IMR-90 (cell line): ENCODE results near the gene KLK10. TPM values are rescaled to one million over a fixed set of nuclear protein-coding genes. Genes with fewer than 3 reads are reported as not detected.

Experiments
- ATAC-seq: fragments of 200-7000 bp; cut with Tn5 transposase; 2 replicates; pipeline ENCODE4 v1.9.1; 2020; ENCODE audit warnings: low read depth, mild to moderate bottlenecking, moderate library complexity
- BruUV-seq: library from RNA; stranded (reverse); fragments of 400-500 nt; replicated peaks from 2 replicates; lab custom pipeline; 2021; lab: Mats Ljungman, UMichigan
- CTCF ChIA-PET: fragments of 300-600 bp; formaldehyde crosslinking; extraction: SDS; loops from one replicate; lab custom pipeline; 2021; ENCODE audit warnings: antibody characterized with exemption; lab: Yijun Ruan, JAX
- POLR2A ChIA-PET: fragments of 300-600 bp; sonication (Branson Sonifier 250); formaldehyde crosslinking; loops from one replicate; lab custom pipeline; 2022; ENCODE audit warnings: antibody characterized with exemption; ENCODE audit not compliant: unreplicated experiment; lab: Charles Lee
- DNase-seq: peaks from one replicate; pipeline ENCODE4 v3.0.0; 2013
- H2AFZ ChIP-seq: replicated peaks from 2 replicates; pipeline ENCODE3; 2013; ENCODE audit warnings: low read length, mild to moderate bottlenecking; ENCODE audit not compliant: poor library complexity
- H2AK5ac ChIP-seq: 2 replicates; pipeline ENCODE4 v1.6.1; 2013; ENCODE audit warnings: low read depth, low read length, inconsistent platforms
- H2AK9ac ChIP-seq: replicated peaks from 2 replicates; pipeline ENCODE3; 2013; ENCODE audit warnings: mild to moderate bottlenecking, low read depth, low read length, moderate library complexity; ENCODE audit not compliant: poor library complexity
- H2BK120ac ChIP-seq: 2 replicates; pipeline ENCODE4 v1.6.1; 2013; ENCODE audit warnings: low read depth, low read length, inconsistent platforms
- H2BK15ac ChIP-seq: 3 replicates; pipeline ENCODE4 v1.6.1; 2013; ENCODE audit warnings: low read depth, low read length, inconsistent platforms
- H2BK20ac ChIP-seq: 2 replicates; pipeline ENCODE4 v1.6.1; 2013; ENCODE audit warnings: low read depth, mild to moderate bottlenecking, inconsistent platforms, low read length, moderate library complexity
- H2BK5ac ChIP-seq: 2 replicates; pipeline ENCODE4 v1.6.1; 2013; ENCODE audit warnings: mild to moderate bottlenecking, low read depth, low read length, inconsistent platforms; ENCODE audit not compliant: poor library complexity, severe bottlenecking
- H3K14ac ChIP-seq: replicated peaks from 2 replicates; pipeline ENCODE4 v1.6.1; 2013; ENCODE audit warnings: low read depth, low read length, inconsistent platforms
- H3K18ac ChIP-seq: 2 replicates; pipeline ENCODE4 v1.6.1; 2013; ENCODE audit warnings: low read depth, low read length, control low read depth
- H3K23ac ChIP-seq: 2 replicates; pipeline ENCODE4 v1.6.1; 2013; ENCODE audit warnings: low read depth, low read length, inconsistent platforms
- H3K27ac ChIP-seq: 2 replicates; pipeline ENCODE4 v1.5.1; 2013; ENCODE audit warnings: mild to moderate bottlenecking, control low read depth, low read length; ENCODE audit not compliant: insufficient read depth
- H3K27me3 ChIP-seq: 2 replicates; pipeline ENCODE4 v1.6.1; 2013; ENCODE audit warnings: low read length; ENCODE audit not compliant: control insufficient read depth, insufficient read depth
- H3K36me3 ChIP-seq: 2 replicates; pipeline ENCODE4 v1.6.1; 2013; ENCODE audit warnings: low read length, mixed read lengths; ENCODE audit not compliant: control insufficient read depth, insufficient read depth
- H3K4ac ChIP-seq: 2 replicates; pipeline ENCODE4 v1.6.1; 2013; ENCODE audit warnings: low read depth, low read length, inconsistent platforms
- H3K4me1 ChIP-seq: 2 replicates; pipeline ENCODE4 v1.6.1; 2013; ENCODE audit warnings: low read length, mixed read lengths; ENCODE audit not compliant: control insufficient read depth, insufficient read depth
- H3K4me2 ChIP-seq: 2 replicates; pipeline ENCODE4 v1.6.1; 2013; ENCODE audit warnings: low read depth, mild to moderate bottlenecking, control low read depth, low read length, moderate library complexity
- H3K4me3 ChIP-seq: 2 replicates; pipeline ENCODE4 v1.5.1; 2013; ENCODE audit warnings: low read depth, mild to moderate bottlenecking, control low read depth, low read length, moderate library complexity; ENCODE audit not compliant: insufficient read depth
- H3K56ac ChIP-seq: 2 replicates; pipeline ENCODE4 v1.6.1; 2013; ENCODE audit warnings: low read length, inconsistent platforms; ENCODE audit not compliant: insufficient read depth; ENCODE audit errors: extremely low read depth
- H3K79me1 ChIP-seq, 2 experiments: 2 replicates each; pipeline ENCODE4 v1.6.1; 2013; ENCODE audit warnings: low read length in 2 of 2, inconsistent platforms in 1 of 2, low read depth in 1 of 2
- H3K9ac ChIP-seq: 2 replicates; pipeline ENCODE4 v1.6.1; 2013; ENCODE audit warnings: low read depth, low read length, control low read depth
- H3K9me1 ChIP-seq: 2 replicates; pipeline ENCODE4 v1.6.1; 2013; ENCODE audit warnings: low read length, inconsistent platforms; ENCODE audit not compliant: insufficient read depth
- H3K9me3 ChIP-seq: 2 replicates; pipeline ENCODE4 v1.6.1; 2013; ENCODE audit warnings: low read length; ENCODE audit not compliant: control insufficient read depth, insufficient read depth
- H4K20me1 ChIP-seq: 2 replicates; pipeline ENCODE4 v1.6.1; 2013; ENCODE audit warnings: low read length, inconsistent platforms; ENCODE audit not compliant: insufficient read depth
- H4K5ac ChIP-seq: 2 replicates; pipeline ENCODE4 v1.6.1; 2013; ENCODE audit warnings: mild to moderate bottlenecking, low read depth, low read length, control low read depth
- H4K8ac ChIP-seq, 2 experiments: 2 replicates each; pipeline ENCODE4 v1.6.1; 2013; ENCODE audit warnings: low read depth in 2 of 2, low read length in 2 of 2, control low read depth in 1 of 2, inconsistent platforms in 1 of 2
- H4K91ac ChIP-seq: 2 replicates; pipeline ENCODE4 v1.6.1; 2013; ENCODE audit warnings: low read depth, low read length, inconsistent platforms; ENCODE audit not compliant: insufficient read depth
- BHLHE40 ChIP-seq: fragments of 150-350 bp; IDR thresholded peaks from 2 replicates; pipeline ENCODE4 v1.6.1; 2016; ENCODE audit warnings: mild to moderate bottlenecking, low read depth, low read length
- CEBPB ChIP-seq: IDR thresholded peaks from 2 replicates; pipeline ENCODE4 v1.6.1; 2012; ENCODE audit warnings: low read depth, low read length, improper control_type of control experiment
- CHD1 ChIP-seq: IDR thresholded peaks from 2 replicates; pipeline ENCODE4 v1.6.1; 2012; ENCODE audit warnings: low read depth, low read length, improper control_type of control experiment
- CTCF ChIP-seq: conservative IDR thresholded peaks from 2 replicates; pipeline ENCODE4 v1.5.1; 2012; ENCODE audit warnings: mild to moderate bottlenecking, low read depth, low read length, improper control_type of control experiment
- MAFK ChIP-seq: IDR thresholded peaks from 2 replicates; pipeline ENCODE4 v1.6.1; 2012; ENCODE audit warnings: low read depth, low read length, improper control_type of control experiment
- MAZ ChIP-seq: IDR thresholded peaks from 2 replicates; pipeline ENCODE4 v1.6.1; 2012; ENCODE audit warnings: low read depth, mild to moderate bottlenecking, low read length, improper control_type of control experiment, moderate library complexity, borderline replicate concordance
- MXI1 ChIP-seq: IDR thresholded peaks from 2 replicates; pipeline ENCODE4 v1.6.1; 2012; ENCODE audit warnings: low read depth, mild to moderate bottlenecking, low read length, moderate library complexity, borderline replicate concordance
- NFE2L2 ChIP-seq: fragments of 150-350 bp; IDR thresholded peaks from 2 replicates; pipeline ENCODE4 v1.6.1; 2016; ENCODE audit warnings: low read depth, mild to moderate bottlenecking, low read length
- POLR2A ChIP-seq: IDR thresholded peaks from 2 replicates; pipeline ENCODE4 v1.6.1; 2012; ENCODE audit warnings: mild to moderate bottlenecking, low read depth, low read length
- RAD21 ChIP-seq: IDR thresholded peaks from 2 replicates; pipeline ENCODE4 v1.6.1; 2012; ENCODE audit warnings: low read length, improper control_type of control experiment
- RCOR1 ChIP-seq: IDR thresholded peaks from 2 replicates; pipeline ENCODE4 v1.6.1; 2012; ENCODE audit warnings: mild to moderate bottlenecking, low read length, improper control_type of control experiment; ENCODE audit not compliant: insufficient replicate concordance
- RFX5 ChIP-seq: IDR thresholded peaks from 2 replicates; pipeline ENCODE4 v1.8.0; 2012; ENCODE audit warnings: low read depth, mild to moderate bottlenecking, low read length, moderate library complexity
- SMC3 ChIP-seq: fragments of 150-350 bp; IDR thresholded peaks from 2 replicates; pipeline ENCODE4 v1.6.1; 2016; ENCODE audit warnings: low read depth, mild to moderate bottlenecking, antibody characterized with exemption, low read length, moderate library complexity
- USF2 ChIP-seq: fragments of 150-350 bp; IDR thresholded peaks from 2 replicates; pipeline ENCODE4 v1.6.1; 2017; ENCODE audit warnings: mild to moderate bottlenecking, antibody characterized with exemption, low read length, low read depth
- WGBS, 2 experiments: methylation state at CpG; one replicate each; pipeline versions ENCODE4 v1.1.5 to v1.1.7; 2013; ENCODE audit warnings: missing lambda C conversion rate in 2 of 2; ENCODE audit not compliant: insufficient read length in 1 of 2; ENCODE audit errors: extremely low coverage in 2 of 2; 5-methylcytosine and 5-hydroxymethylcytosine counted together
- dilution Hi-C: fragments of 300-500 bp; cut with HindIII; formaldehyde crosslinking; loops from one replicate; pipeline ENCODE4 v1.14.3; 2018; ENCODE audit warnings: low sequenced_read_pairs; ENCODE audit not compliant: unreplicated experiment
- in situ Hi-C: fragments of 300-500 bp; cut with MboI; formaldehyde crosslinking; loops from 3 replicates; pipeline ENCODE4 v1.14.3; 2019; ENCODE audit warnings: low sequenced_read_pairs, inconsistent platforms, mixed read lengths
- intact Hi-C: fragments of 100-400 bp; cut with micrococcal nuclease; formaldehyde crosslinking; loops from 2 replicates; pipeline ENCODE4 v1.10.0; 2022
- polyA plus RNA-seq, 3 experiments: library from polyadenylated mRNA; depleted of rRNA; stranded (reverse); fragments of >200 nt; gene quantifications; 2 replicates each; pipeline ENCODE4 v1.2.3, GENCODE V29; 2012; ENCODE audit warnings: low replicate concordance in 1 of 3
- total RNA-seq: library from RNA; depleted of rRNA; stranded (reverse); fragments of >200 nt; gene quantifications from 2 replicates; pipeline ENCODE4 v1.2.3, GENCODE V29; 2012

The KLK10 gene
- total and polyA plus RNA-seq, 2 of the 4 experiments (the other 2 are of a cell fraction): not detected

GRCh38 chr19:50998686-50999085 is 20.8 kb downstream of the KLK10 start:
- Histone ChIP-seq H3K4ac (no peak overlapping the region), H3K79me1 (no peaks in the 10 kb centered on the region), H3K4me2 (no peak overlapping the region), H3K4me1 (no peaks in the 10 kb centered on the region), H3K27ac (no peak overlapping the region), H2AK9ac (no peak overlapping the region), H2AFZ (no peak overlapping the region), H4K20me1 (no peaks in the 10 kb centered on the region; the same call in 1 of the 2 replicates), H2BK5ac (no peak overlapping the region), H3K23ac (no peak overlapping the region), H2AK5ac (no peak overlapping the region), H3K56ac (no peak overlapping the region), H4K5ac (no peak overlapping the region), H3K27me3 (no peaks in the 10 kb centered on the region), H2BK120ac (no peak overlapping the region), H3K9me3 (peaks cover 14% of the 10 kb centered on the region), H3K9ac (no peak overlapping the region), H4K91ac (no peak overlapping the region), H4K8ac (no peak overlapping the region), H3K36me3 (no peaks in the 10 kb centered on the region), H3K4me3 (no peak overlapping the region), H2BK20ac (no peak overlapping the region), H2BK15ac (no peak overlapping the region), H3K9me1 (no peaks in the 10 kb centered on the region), H3K14ac (no peak overlapping the region), H3K18ac (no peak overlapping the region)
- no TSS peak for BruUV-seq
- dilution Hi-C loops (no loop called here), intact Hi-C loops (no loop called here), in situ Hi-C loops (no loop called here)
- POLR2A ChIA-PET: no interaction called here
- DNase-seq (no peak), ATAC-seq (no peak)
- whole genome bisulfite sequencing, 2 experiments: 40% methylated on average over 2 of the region's 4 CpGs; no CpG with 5 or more reads in 1 of the 2 experiments
- CTCF ChIA-PET: no interaction called here
- TF ChIP-seq MXI1 (no peak), POLR2A (no peak), USF2 (no peak), RAD21 (no peak), CHD1 (no peak), CTCF (no peak), NFE2L2 (no peak), MAZ (no peak), RFX5 (no peak), RCOR1 (no peak), SMC3 (no peak), MAFK (no peak), CEBPB (no peak), BHLHE40 (no peak)
